CD1c-positive myeloid dendritic cell (primary cell): ENCODE measurements around the gene SLC25A22.

ENCODE experiments used
- DNase-seq: peaks from one replicate; pipeline ENCODE4 v3.0.0-alpha.2; 2016; ENCODE audit errors: extremely low spot score

The SLC25A22 gene

GRCh38 chr11:798093-798713 is at the start of gene SLC25A22:
TSS of gene SLC25A22 (minus strand) at chr11:798281. CDS start at chr11:795006, 3,275 bp downstream.
- peak; percentile 92 for DNase-seq

- no peak for DNase-seq
Measured at GRCh38 chr11:847876-848275, 49.8 kb upstream of the SLC25A22 start.

- no peak for DNase-seq
Measured at GRCh38 chr11:846496-847098, 48.5 kb upstream of the SLC25A22 start.

- DNase-seq: no peak
Measured at GRCh38 chr11:845872-846495, 47.9 kb upstream of the SLC25A22 start.

GRCh38 chr11:844693-845644 is 46.9 kb upstream of the SLC25A22 start:
- peak; percentile 53 for DNase-seq

GRCh38 chr11:843818-844692 is 46.0 kb upstream of the SLC25A22 start:
- peak; percentile 75 for DNase-seq

- DNase-seq: no peak
Measured at GRCh38 chr11:843086-843734, 45.1 kb upstream of the SLC25A22 start.

GRCh38 chr11:842370-843002 is 44.4 kb upstream of the SLC25A22 start, which contains the start of the genes POLR2L and TSPAN4:
TSS of gene POLR2L (minus strand) at chr11:842529. CDS start at chr11:842508, 21 bp downstream.
TSS of gene TSPAN4 (plus strand) at chr11:842852. CDS start at chr11:850305, 7,453 bp downstream.
- peak; percentile 93 for DNase-seq

- no peak for DNase-seq
Measured at GRCh38 chr11:841981-842369, 43.9 kb upstream of the SLC25A22 start.

GRCh38 chr11:839875-840617 is 42.0 kb upstream of the SLC25A22 start:
- no peak for DNase-seq

GRCh38 chr11:839280-839623 is 41.2 kb upstream of the SLC25A22 start:
- no peak for DNase-seq

- no peak for DNase-seq
Measured at GRCh38 chr11:838441-839279, 40.6 kb upstream of the SLC25A22 start.

- no peak for DNase-seq
Measured at GRCh38 chr11:837990-838307, 39.9 kb upstream of the SLC25A22 start.

- no peak for DNase-seq
Measured at GRCh38 chr11:837189-837989, 39.3 kb upstream of the SLC25A22 start.

- DNase-seq: no peak
Measured at GRCh38 chr11:836700-837099, 38.6 kb upstream of the SLC25A22 start.

GRCh38 chr11:836274-836673 is 38.2 kb upstream of the SLC25A22 start:
- DNase-seq: no peak
